Cardiac muscle cell (in vitro differentiated cells and primary cell): ENCODE results near the gene SYNDIG1L. TPM values are rescaled to one million over a fixed set of nuclear protein-coding genes. Genes with fewer than 3 reads are reported as not detected.
A peak's percentile ranks its signal among the peaks of the same experiment; 100 is the strongest.

Source experiments
- DNase-seq, 2 donors: peaks; one replicate each; pipeline versions ENCODE4 v3.0.0 to v3.0.0-alpha.2; 2010 to 2017; ENCODE audit warnings: low read depth in 1 of 2, low spot score in 1 of 2
- H3K27ac ChIP-seq: fragments of 200-600 bp; sonication (generic); 2 replicates; pipeline ENCODE4 v1.5.1; 2016
- H3K27me3 ChIP-seq: fragments of 200-600 bp; sonication (generic); 2 replicates; pipeline ENCODE4 v1.6.0; 2016; ENCODE audit warnings: control low read depth
- H3K36me3 ChIP-seq: fragments of 200-600 bp; sonication (generic); 2 replicates; pipeline ENCODE4 v1.5.1; 2016; ENCODE audit warnings: control low read depth
- H3K4me1 ChIP-seq: fragments of 200-600 bp; sonication (generic); 2 replicates; pipeline ENCODE4 v1.8.1; 2017; ENCODE audit warnings: low read depth, mild to moderate bottlenecking, mixed run types
- H3K4me3 ChIP-seq: fragments of 200-600 bp; sonication (generic); 2 replicates; pipeline ENCODE4 v1.5.1; 2016; ENCODE audit warnings: mild to moderate bottlenecking
- H3K9me3 ChIP-seq: fragments of 200-600 bp; sonication (generic); 2 replicates; pipeline ENCODE4 v1.5.1; 2017; ENCODE audit warnings: low read depth, mild to moderate bottlenecking, control low read depth
- CTCF ChIP-seq: IDR thresholded peaks from 2 replicates; pipeline ENCODE4 v1.5.1; 2012; ENCODE audit warnings: low read depth, mild to moderate bottlenecking, low read length
- polyA plus RNA-seq: library from polyadenylated mRNA; unstranded; fragments of >200 nt; fragmentation: Nextera tagmentation; extraction: Ambion mirVana; gene quantifications from 2 replicates; pipeline ENCODE4 v1.2.1, GENCODE V29; 2016
- total RNA-seq: library from RNA; depleted of rRNA; stranded (reverse); fragments of >200 nt; gene quantifications from 2 replicates; pipeline ENCODE4 v1.2.3, GENCODE V29; 2016

Gene SYNDIG1L
- total and polyA plus RNA-seq, 2 experiments from 2014 or later: 0.39 TPM; not detected in 1

- TF ChIP-seq CTCF: no peak
- H3K4me3 ChIP-seq: no peak overlapping the region
Measured at GRCh38 chr14:74368026-74368425, 58.0 kb downstream of the SYNDIG1L start.

GRCh38 chr14:74364271-74364880 lies 61.6 kb downstream of the SYNDIG1L start:
- TF ChIP-seq CTCF: no peak
- Histone ChIP-seq H3K4me1 (no peaks in the 10 kb centered on the region), H3K27me3 (no peaks in the 10 kb centered on the region), H3K36me3 (no peaks in the 10 kb centered on the region), H3K9me3 (no peaks in the 10 kb centered on the region), H3K27ac (no peak overlapping the region), H3K4me3 (no peak overlapping the region)
- no peak for DNase-seq

More at GRCh38 chr14:74368026-74368425, 58.0 kb downstream of the SYNDIG1L start:
- Histone ChIP-seq H3K27ac (no peak overlapping the region), H3K9me3 (no peaks in the 10 kb centered on the region), H3K36me3 (no peaks in the 10 kb centered on the region), H3K4me1 (no peaks in the 10 kb centered on the region), H3K27me3 (no peaks in the 10 kb centered on the region)
- no peak for DNase-seq

GRCh38 chr14:74362361-74362915 lies 63.6 kb downstream of the SYNDIG1L start:
- peak; percentile 99 for TF ChIP-seq CTCF
- H3K27ac ChIP-seq: no peak overlapping the region

GRCh38 chr14:74360163-74360562 lies 65.8 kb downstream of the SYNDIG1L start:
- Histone ChIP-seq H3K36me3 (no peaks in the 10 kb centered on the region), H3K9me3 (no peaks in the 10 kb centered on the region), H3K27ac (no peak overlapping the region), H3K27me3 (no peaks in the 10 kb centered on the region), H3K4me1 (no peaks in the 10 kb centered on the region), H3K4me3 (no peak overlapping the region)
- no peak for DNase-seq
- TF ChIP-seq CTCF: no peak

More at GRCh38 chr14:74362361-74362915, 63.6 kb downstream of the SYNDIG1L start:
- no peaks in the 10 kb centered on the region for H3K9me3 ChIP-seq
- H3K4me3 ChIP-seq: no peak overlapping the region
- no peaks in the 10 kb centered on the region for H3K36me3 ChIP-seq
- no peaks in the 10 kb centered on the region for H3K27me3 ChIP-seq
- H3K4me1 ChIP-seq: no peaks in the 10 kb centered on the region
- DNase-seq: peak; percentile 87 to 88

- no peaks in the 10 kb centered on the region for H3K36me3 ChIP-seq
- H3K27ac ChIP-seq: no peak overlapping the region
Measured at GRCh38 chr14:74358176-74358829, 67.7 kb downstream of the SYNDIG1L start.

More at GRCh38 chr14:74358176-74358829, 67.7 kb downstream of the SYNDIG1L start:
- no peak overlapping the region for H3K4me3 ChIP-seq
- H3K4me1 ChIP-seq: no peaks in the 10 kb centered on the region
- no peak for TF ChIP-seq CTCF
- H3K9me3 ChIP-seq: no peaks in the 10 kb centered on the region
- no peak for DNase-seq
- H3K27me3 ChIP-seq: no peaks in the 10 kb centered on the region
